Measurements from ENCODE around the gene BGN. TPM values are rescaled to one million over a fixed set of nuclear protein-coding genes. Genes with fewer than 3 reads are reported as not detected.

Gene BGN
- total and polyA plus RNA-seq, 10 of the 15 experiments (the other 5 are each of a cell fraction or from before 2014, with no cell fraction given): 0.06 to 0.18 (median 0.12) TPM; not detected in 7

- TF ChIP-seq ATF2 (IDR thresholded peaks at IDR 0.05; ENCODE audit: low read length) (no peak), SUZ12 (IDR thresholded peaks at IDR 0.05; ENCODE audit: unreplicated experiment) (no peak), RB1 (IDR thresholded peaks at IDR 0.05; ENCODE audit: borderline replicate concordance) (no peak), SKIL (IDR thresholded peaks at IDR 0.05; ENCODE audit: low read depth, poor library complexity, severe bottlenecking) (no peak), IRF5 (IDR thresholded peaks at IDR 0.05; ENCODE audit: borderline replicate concordance) (no peak), ZNF207 (IDR thresholded peaks at IDR 0.05; ENCODE audit: borderline replicate concordance) (no peak), PML (IDR thresholded peaks at IDR 0.05; ENCODE audit: low read length) (no peak)
These were observed 2.9 kb upstream of the BGN start (continued) for GRCh38 chrX:153491918-153492317.

- intact Hi-C loops (cut with micrococcal nuclease; ENCODE audit: unreplicated experiment): no loop called here
- Histone ChIP-seq H3K27me3 (replicated peaks in 1 of 2; ENCODE audit: control insufficient read depth in 2 of 2, insufficient read depth in 2 of 2, low read length in 1 of 2) (no peaks in the 10 kb centered on the region), H2AFZ (ENCODE audit: control insufficient read depth, low read depth, low read length) (no peak overlapping the region), H3K4me3 (no peak overlapping the region), H3K27ac (ENCODE audit: control insufficient read depth, insufficient read depth) (no peak overlapping the region), H3K9ac (ENCODE audit: control insufficient read depth, insufficient read depth, low read length) (no peak overlapping the region), H3K9me3 (replicated peaks; ENCODE audit: control insufficient read depth, insufficient read depth, low read length) (no peaks in the 10 kb centered on the region; the same call in 2 of the 3 replicates), H4K20me1 (ENCODE audit: control insufficient read depth, insufficient read depth) (no peaks in the 10 kb centered on the region), H3K4me2 (ENCODE audit: control insufficient read depth, insufficient read depth) (no peak overlapping the region), H3K4me1 (ENCODE audit: control insufficient read depth, insufficient read depth, low read length) (no peaks in the 10 kb centered on the region), H3K36me3 (ENCODE audit: control insufficient read depth in 2 of 2, insufficient read depth in 2 of 2, low read length in 1 of 2) (no peaks in the 10 kb centered on the region), H3K79me2 (ENCODE audit: control insufficient read depth, insufficient read depth, low read length) (no peaks in the 10 kb centered on the region)
- POLR2A ChIA-PET: no interaction called here
- FAIRE-seq: no peak
- CTCF ChIA-PET: interaction anchor here (1.1 kb wide), 1 partner anchor 15 kb away, joined by 3 read pairs; no protein-coding TSS in a partner anchor
- no peak for DNase-seq (ENCODE audit: low read depth, low spot score)
- RAD21 ChIA-PET (ENCODE audit: unreplicated experiment): no interaction called here
- no peak for ATAC-seq
- no TSS peak for BruUV-seq (replicated peaks)
- in situ Hi-C loops (cut with MboI): no loop called here
- SMC1A ChIA-PET (ENCODE audit: uncharacterized antibody, unreplicated experiment): no interaction called here
- WGBS (ENCODE audit: insufficient coverage, insufficient replicate concordance, low lambda C conversion rate, missing lambda C conversion rate): 56% methylated on average over 12 of the region's 12 CpGs
- TF ChIP-seq ZNF622 (IDR thresholded peaks at IDR 0.05) (no peak), ESRRA (IDR thresholded peaks at IDR 0.05; ENCODE audit: low read length) (no peak), CBX5 (IDR thresholded peaks at IDR 0.05; ENCODE audit: low read depth) (no peak), PAX8 (IDR thresholded peaks at IDR 0.05) (no peak), RUNX3 (IDR thresholded peaks at IDR 0.05; ENCODE audit: low read length) (no peak), ATF2 (IDR thresholded peaks at IDR 0.05; ENCODE audit: low read length) (no peak), TCF7 (IDR thresholded peaks at IDR 0.05; ENCODE audit: borderline replicate concordance) (no peak), BRCA1 (IDR thresholded peaks at IDR 0.05; ENCODE audit: low read depth, low read length) (no peak)
These were observed 2.2 kb upstream of the BGN start for GRCh38 chrX:153492543-153492942.

Data from GM12878 (cell line).